HepG2 (cell line): ENCODE data around the gene EPHA1. TPM values are rescaled to one million over a fixed set of nuclear protein-coding genes. Genes with fewer than 3 reads are reported as not detected.
A peak's percentile ranks its signal among the peaks of the same experiment; 100 is the strongest.

Source experiments
- ATAC-seq: fragments of 200-7000 bp; cut with Tn5 transposase; 3 replicates; pipeline ENCODE4 v1.9.1; 2020; ENCODE audit warnings: mild to moderate bottlenecking, moderate library complexity
- BruUV-seq: library from RNA; stranded (reverse); fragments of 400-500 nt; replicated peaks from 2 replicates; lab custom pipeline; 2021; lab: Mats Ljungman, UMichigan
- CTCF ChIA-PET: fragments of 300-600 bp; formaldehyde crosslinking; extraction: SDS; loops from one replicate; lab custom pipeline; 2021; ENCODE audit warnings: low total read pairs, inconsistent platforms, low intra/inter-chr PET ratio; lab: Yijun Ruan, JAX
- POLR2A ChIA-PET: fragments of 350-600 bp; sonication (Branson Sonifier 250); formaldehyde crosslinking; loops from one replicate; lab custom pipeline; 2020; ENCODE audit warnings: antibody characterized with exemption, inconsistent platforms; lab: Yijun Ruan, JAX
- DNase-seq: peaks from one replicate; pipeline ENCODE4 v3.0.0-alpha.2; 2015; ENCODE audit warnings: low spot score
- FAIRE-seq: peaks from 3 replicates; lab custom pipeline; 2011; peaks lifted over from hg19 to GRCh38; lab: Jason Lieb, UNC
- H2AFZ ChIP-seq: one replicate; pipeline ENCODE4 v1.6.1; 2011; ENCODE audit warnings: low read length, inconsistent platforms
- H3K27ac ChIP-seq: fragments of 300-600 bp; 3 replicates; pipeline ENCODE4 v1.8.0; 2011; ENCODE audit warnings: mixed run types, mild to moderate bottlenecking, mixed read lengths, low read length, inconsistent platforms; ENCODE audit not compliant: insufficient read depth; ENCODE audit errors: extremely low read length
- H3K27me3 ChIP-seq, 2 experiments: fragments of 200-600 bp in 1 of 2; 2 replicates in 1 of 2; 3 replicates in 1 of 2; pipeline versions ENCODE4 v1.6.0 to v1.8.0; 2011; ENCODE audit warnings: low read length in 2 of 2, mild to moderate bottlenecking in 2 of 2, moderate library complexity in 2 of 2, inconsistent platforms in 1 of 2; ENCODE audit not compliant: insufficient read depth in 2 of 2, control insufficient read depth in 1 of 2
- H3K36me3 ChIP-seq, 2 experiments: fragments of 200-600 bp in 1 of 2; replicated peaks in 1 of 2; 2 replicates in 1 of 2; 3 replicates in 1 of 2; pipeline versions ENCODE4 v1.5.1 to v1.8.0; 2011; ENCODE audit warnings: low read length in 2 of 2, inconsistent platforms in 1 of 2; ENCODE audit not compliant: insufficient read depth in 2 of 2, control insufficient read depth in 1 of 2
- H3K4me1 ChIP-seq: 2 replicates; pipeline ENCODE4 v1.5.1; 2012; ENCODE audit warnings: low read length, inconsistent platforms; ENCODE audit not compliant: insufficient read depth
- H3K4me2 ChIP-seq: 2 replicates; pipeline ENCODE4 v1.6.0; 2011; ENCODE audit warnings: low read depth, low read length, inconsistent platforms
- H3K4me3 ChIP-seq, 3 experiments: fragments of 200-600 bp in 1 of 3; sonication (generic), shearing (Covaris generic) in 1 of 3; replicated peaks in 1 of 3; 2 replicates each; pipeline ENCODE4 v1.5.1; 2011 to 2016; ENCODE audit warnings: low read length in 3 of 3, inconsistent platforms in 2 of 3, low read depth in 2 of 3, mild to moderate bottlenecking in 2 of 3, control low read depth in 1 of 3, mixed read lengths in 1 of 3; ENCODE audit not compliant: insufficient read depth in 1 of 3
- H3K79me2 ChIP-seq: one replicate; pipeline ENCODE4 v1.6.1; 2011; ENCODE audit warnings: low read length, inconsistent platforms; ENCODE audit not compliant: insufficient read depth
- H3K9ac ChIP-seq: 2 replicates; pipeline ENCODE4 v1.6.0; 2011; ENCODE audit warnings: mild to moderate bottlenecking, low read depth, low read length, inconsistent platforms; ENCODE audit not compliant: insufficient read depth
- H3K9me3 ChIP-seq: 2 replicates; pipeline ENCODE4 v1.5.1; 2012; ENCODE audit warnings: mild to moderate bottlenecking, low read length
- H4K20me1 ChIP-seq: 2 replicates; pipeline ENCODE4 v1.6.0; 2011; ENCODE audit warnings: inconsistent platforms, mild to moderate bottlenecking, low read length, moderate library complexity; ENCODE audit not compliant: insufficient read depth
- ETS1 ChIP-seq: sonication (generic); formaldehyde crosslinking; IDR thresholded peaks from 2 replicates; pipeline ENCODE4 v1.4.0; 2020; ENCODE audit warnings: missing genetic modification reagents
- FOSL2 ChIP-seq: sonication (generic); formaldehyde crosslinking; IDR thresholded peaks from 2 replicates; pipeline ENCODE4 v1.4.0; 2020; ENCODE audit warnings: missing genetic modification reagents
- HDAC1 ChIP-seq: sonication (generic); formaldehyde crosslinking; IDR thresholded peaks from 2 replicates; pipeline ENCODE4 v1.5.1; 2020; ENCODE audit warnings: mild to moderate bottlenecking, missing genetic modification reagents
- HNRNPLL ChIP-seq: fragments of 200-400 bp; formaldehyde crosslinking; IDR thresholded peaks from 2 replicates; pipeline ENCODE4 v1.6.1; 2017; ENCODE audit warnings: mild to moderate bottlenecking, low read depth, low read length; ENCODE audit not compliant: poor library complexity, severe bottlenecking
- JARID2 ChIP-seq: sonication (generic); formaldehyde crosslinking; IDR thresholded peaks from 2 replicates; pipeline ENCODE4 v1.8.1; 2023; ENCODE audit warnings: missing genetic modification reagents, inconsistent platforms; ENCODE audit not compliant: insufficient replicate concordance
- JDP2 ChIP-seq: sonication (generic); formaldehyde crosslinking; IDR thresholded peaks from 2 replicates; pipeline ENCODE4 v1.8.1; 2022; ENCODE audit warnings: missing genetic modification reagents, borderline replicate concordance
- KLF11 ChIP-seq: IDR thresholded peaks from 2 replicates; pipeline ENCODE4 v1.6.1; 2016; ENCODE audit warnings: missing compliant biosample characterization
- NONO ChIP-seq, 2 experiments: fragments of 450-650 bp in 1 of 2; sonication (generic) in 1 of 2; formaldehyde crosslinking in 1 of 2; IDR thresholded peaks in 1 of 2; conservative IDR thresholded peaks in 1 of 2; 2 replicates each; pipeline versions ENCODE4 v1.6.1 to v1.8.0; 2017 to 2022; ENCODE audit warnings: mild to moderate bottlenecking in 1 of 2, missing genetic modification reagents in 1 of 2, moderate library complexity in 1 of 2
- PHF21A ChIP-seq: sonication (generic); formaldehyde crosslinking; IDR thresholded peaks from 2 replicates; pipeline ENCODE4 v1.5.0; 2020; ENCODE audit warnings: mild to moderate bottlenecking, missing genetic modification reagents
- SALL1 ChIP-seq: sonication (generic); formaldehyde crosslinking; IDR thresholded peaks from 2 replicates; pipeline ENCODE4 v1.8.0; 2022; ENCODE audit warnings: mild to moderate bottlenecking, missing genetic modification reagents
- SAP130 ChIP-seq: IDR thresholded peaks from 2 replicates; pipeline ENCODE4 v1.6.1; 2016; ENCODE audit warnings: low read depth
- SCMH1 ChIP-seq: sonication (generic); formaldehyde crosslinking; IDR thresholded peaks from 2 replicates; pipeline ENCODE4 v1.9.0; 2021; ENCODE audit warnings: missing genetic modification reagents, mild to moderate bottlenecking, borderline replicate concordance
- TARDBP ChIP-seq: sonication (generic); formaldehyde crosslinking; IDR thresholded peaks from 2 replicates; pipeline ENCODE4 v1.8.0; 2022; ENCODE audit warnings: mild to moderate bottlenecking, missing genetic modification reagents
- TBX3 ChIP-seq: fragments of 450-650 bp; IDR thresholded peaks from 2 replicates; pipeline ENCODE4 v1.6.1; 2017; ENCODE audit warnings: antibody characterized with exemption, mild to moderate bottlenecking, inconsistent platforms, borderline replicate concordance
- ZNF44 ChIP-seq: sonication (generic); formaldehyde crosslinking; IDR thresholded peaks from 2 replicates; pipeline ENCODE4 v1.5.1; 2020; ENCODE audit warnings: mild to moderate bottlenecking, missing genetic modification reagents
- ZNF766 ChIP-seq: sonication (generic); formaldehyde crosslinking; IDR thresholded peaks from 2 replicates; pipeline ENCODE4 v1.5.0; 2020; ENCODE audit warnings: missing genetic modification reagents, borderline replicate concordance
- WGBS: methylation state at CpG from one replicate; pipeline ENCODE4 v1.1.6; 2017; ENCODE audit warnings: low lambda C conversion rate; 5-methylcytosine and 5-hydroxymethylcytosine counted together
- in situ Hi-C: cut with HindIII; loops from 2 replicates; pipeline ENCODE4 v1.10.0; 2017; ENCODE audit warnings: low pct_unique_long_range_greater_than_20kb; ENCODE audit not compliant: extremely low pct_ligation_motif_present
- intact Hi-C: fragments of 100-400 bp; cut with micrococcal nuclease; formaldehyde crosslinking; loops from one replicate; pipeline ENCODE4 v1.10.0; 2022; ENCODE audit not compliant: unreplicated experiment
- polyA plus RNA-seq, 8 experiments: library from polyadenylated mRNA; depleted of rRNA in 3 of 8; stranded (reverse) in 7 of 8; unstranded in 1 of 8; fragments of >200 nt; fragmentation: Illumina TruSeq in 4 of 8; extraction: Trizol in 4 of 8; gene quantifications; 2 replicates each; pipeline versions ENCODE4 v1.2.1 to v1.2.3, GENCODE V29; 2011 to 2016; ENCODE audit warnings: low read depth in 4 of 8, missing spikeins in 1 of 8, mixed read lengths in 1 of 8; ENCODE audit not compliant: insufficient read depth in 1 of 8
- total RNA-seq, 5 experiments: library from RNA; depleted of rRNA; stranded (reverse); fragments of >200 nt; fragmentation: Illumina TruSeq; extraction: Trizol; gene quantifications; 2 replicates each; pipeline ENCODE4 v1.2.3, GENCODE V29; 2016; ENCODE audit warnings: low read depth in 1 of 5
- TF ChIP-seq, protein P1 (sequence below): sonication (generic); formaldehyde crosslinking; IDR thresholded peaks from 2 replicates; pipeline ENCODE4 v1.4.0; 2020; ENCODE audit warnings: missing genetic modification reagents
- TF ChIP-seq, protein P2 (sequence below): sonication (generic); formaldehyde crosslinking; IDR thresholded peaks from 2 replicates; pipeline ENCODE4 v1.8.0; 2022; ENCODE audit warnings: missing genetic modification reagents, mild to moderate bottlenecking, borderline replicate concordance

EPHA1 gene
- total and polyA plus RNA-seq, 2 of the 13 experiments (the other 11 are each of a cell fraction or from before 2014, with no cell fraction given) = 4.6 to 17.1 TPM

DNA sequence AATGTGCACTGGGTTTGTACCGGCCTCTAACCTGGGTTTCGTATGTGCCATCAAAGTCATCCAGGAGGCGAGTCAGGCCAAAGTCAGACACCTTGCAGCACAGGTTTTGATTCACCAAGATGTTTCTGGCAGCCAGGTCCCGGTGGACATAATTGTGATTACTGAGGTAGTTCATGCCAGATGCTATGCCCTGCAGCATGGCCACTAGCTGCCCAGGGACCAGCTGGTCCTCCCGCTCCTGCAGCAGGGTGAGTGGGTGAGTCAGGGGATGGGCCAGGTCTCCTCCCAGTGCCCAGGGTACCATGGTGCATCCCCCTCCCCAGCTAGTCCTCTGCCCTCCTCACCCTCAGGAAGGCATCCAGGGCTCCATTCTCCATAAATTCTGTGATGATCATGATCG is 13.9 kb downstream of the EPHA1 start:
- no peaks in the 10 kb centered on the region for H4K20me1 ChIP-seq
- no peaks in the 10 kb centered on the region for H3K9me3 ChIP-seq
- H3K27ac ChIP-seq = peak overlapping the region; percentile 66
- peak overlapping the region; percentile 78; the same call in 1 of the 2 replicates for H3K4me2 ChIP-seq
- H3K36me3 ChIP-seq = peaks cover 3 to 6% of the 10 kb centered on the region in 2 experiments; a peak in 4 of 5 replicates
- H3K9ac ChIP-seq = no peak overlapping the region
- peaks cover 61% of the 10 kb centered on the region for H3K4me1 ChIP-seq
- H3K79me2 ChIP-seq = no peaks in the 10 kb centered on the region
- FAIRE-seq (no peak), ATAC-seq (no peak), DNase-seq (no peak)
- in situ Hi-C loops = loop anchor here (25.0 kb wide), 1 partner anchor 518 kb away; the partner anchor contains the start of gene TCAF1
- H2AFZ ChIP-seq = no peak overlapping the region
- intact Hi-C loops = loop anchor here (1.0 kb wide), 1 partner anchor 13 kb away; the partner anchor contains the start of gene ZYX
- POLR2A ChIA-PET = interaction anchor here (2.5 to 3.3 kb wide), 2 partner anchors 13 to 14 kb away, joined by 15 to 24 read pairs; partner anchors contain the start of gene EPHA1
- 86% methylated on average over 4 of the region's 6 CpGs for WGBS
- BruUV-seq = TSS peak; percentile 36
- CTCF ChIA-PET = no interaction called here
- 0 out of 6 replicates have a peak overlapping the region, but pooled peaks of 1 of the 3 experiments have one; percentile 47 for H3K4me3 ChIP-seq
- no peaks in the 10 kb centered on the region for H3K27me3 ChIP-seq
- TF ChIP-seq SCMH1 (CRISPR knock-in tag) (no peak), HNRNPLL (no peak), ETS1 (CRISPR knock-in tag) (no peak), HDAC1 (no peak), SALL1 (CRISPR knock-in tag) (no peak), NONO (IDR thresholded peaks at IDR 0.05) (no peak), NONO (CRISPR knock-in tag; conservative IDR thresholded peaks at IDR 0.05) (no peak), ZNF766 (CRISPR knock-in tag) (no peak), PHF21A (CRISPR knock-in tag) (no peak), TBX3 (no peak), KLF11 (CRISPR knock-in tag) (no peak), FOSL2 (CRISPR knock-in tag) (no peak), TARDBP (CRISPR knock-in tag) (no peak), SAP130 (CRISPR knock-in tag) (no peak), JARID2 (CRISPR knock-in tag) (no peak), JDP2 (CRISPR knock-in tag) (no peak), ZNF44 (CRISPR knock-in tag) (no peak)
- TF ChIP-seq, protein P1, sequence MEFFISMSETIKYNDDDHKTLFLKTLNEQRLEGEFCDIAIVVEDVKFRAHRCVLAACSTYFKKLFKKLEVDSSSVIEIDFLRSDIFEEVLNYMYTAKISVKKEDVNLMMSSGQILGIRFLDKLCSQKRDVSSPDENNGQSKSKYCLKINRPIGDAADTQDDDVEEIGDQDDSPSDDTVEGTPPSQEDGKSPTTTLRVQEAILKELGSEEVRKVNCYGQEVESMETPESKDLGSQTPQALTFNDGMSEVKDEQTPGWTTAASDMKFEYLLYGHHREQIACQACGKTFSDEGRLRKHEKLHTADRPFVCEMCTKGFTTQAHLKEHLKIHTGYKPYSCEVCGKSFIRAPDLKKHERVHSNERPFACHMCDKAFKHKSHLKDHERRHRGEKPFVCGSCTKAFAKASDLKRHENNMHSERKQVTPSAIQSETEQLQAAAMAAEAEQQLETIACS (CRISPR knock-in tag) = no peak
- TF ChIP-seq, protein P2, sequence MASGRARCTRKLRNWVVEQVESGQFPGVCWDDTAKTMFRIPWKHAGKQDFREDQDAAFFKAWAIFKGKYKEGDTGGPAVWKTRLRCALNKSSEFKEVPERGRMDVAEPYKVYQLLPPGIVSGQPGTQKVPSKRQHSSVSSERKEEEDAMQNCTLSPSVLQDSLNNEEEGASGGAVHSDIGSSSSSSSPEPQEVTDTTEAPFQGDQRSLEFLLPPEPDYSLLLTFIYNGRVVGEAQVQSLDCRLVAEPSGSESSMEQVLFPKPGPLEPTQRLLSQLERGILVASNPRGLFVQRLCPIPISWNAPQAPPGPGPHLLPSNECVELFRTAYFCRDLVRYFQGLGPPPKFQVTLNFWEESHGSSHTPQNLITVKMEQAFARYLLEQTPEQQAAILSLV = no peak
